Uterus (tissue), 2 donors: ENCODE results near the gene IL17B.

ENCODE experiments used
- POLR2A ChIP-seq, 2 donors: fragments of 450-650 bp; IDR thresholded peaks; one replicate each; pipeline ENCODE4 v1.6.1; 2016; ENCODE audit warnings: antibody characterized with exemption in 2 of 2, mild to moderate bottlenecking in 1 of 2, moderate library complexity in 1 of 2
- TF ChIP-seq, protein P1 (sequence below), 4 experiments: fragments of 200-600 bp in 2 of 4; fragments of 450-650 bp in 2 of 4; sonication (generic) in 2 of 4; IDR thresholded peaks; one replicate each; pipeline ENCODE4 v1.5.1; 2016 to 2019; ENCODE audit warnings: antibody characterized with exemption in 4 of 4, mild to moderate bottlenecking in 2 of 4, moderate library complexity in 1 of 4

- TF ChIP-seq, protein P1, sequence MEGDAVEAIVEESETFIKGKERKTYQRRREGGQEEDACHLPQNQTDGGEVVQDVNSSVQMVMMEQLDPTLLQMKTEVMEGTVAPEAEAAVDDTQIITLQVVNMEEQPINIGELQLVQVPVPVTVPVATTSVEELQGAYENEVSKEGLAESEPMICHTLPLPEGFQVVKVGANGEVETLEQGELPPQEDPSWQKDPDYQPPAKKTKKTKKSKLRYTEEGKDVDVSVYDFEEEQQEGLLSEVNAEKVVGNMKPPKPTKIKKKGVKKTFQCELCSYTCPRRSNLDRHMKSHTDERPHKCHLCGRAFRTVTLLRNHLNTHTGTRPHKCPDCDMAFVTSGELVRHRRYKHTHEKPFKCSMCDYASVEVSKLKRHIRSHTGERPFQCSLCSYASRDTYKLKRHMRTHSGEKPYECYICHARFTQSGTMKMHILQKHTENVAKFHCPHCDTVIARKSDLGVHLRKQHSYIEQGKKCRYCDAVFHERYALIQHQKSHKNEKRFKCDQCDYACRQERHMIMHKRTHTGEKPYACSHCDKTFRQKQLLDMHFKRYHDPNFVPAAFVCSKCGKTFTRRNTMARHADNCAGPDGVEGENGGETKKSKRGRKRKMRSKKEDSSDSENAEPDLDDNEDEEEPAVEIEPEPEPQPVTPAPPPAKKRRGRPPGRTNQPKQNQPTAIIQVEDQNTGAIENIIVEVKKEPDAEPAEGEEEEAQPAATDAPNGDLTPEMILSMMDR (IDR thresholded peaks at IDR 0.05), result no peak
- no peak for TF ChIP-seq POLR2A (IDR thresholded peaks at IDR 0.05)
Observed at GRCh38 chr5:149410071-149410470, 31.0 kb upstream of the IL17B start.
